Endothelial cell (in vitro differentiated cells): ENCODE data around the gene PPP4C. TPM values are rescaled to one million over a fixed set of nuclear protein-coding genes. Genes with fewer than 3 reads are reported as not detected.
"Not testable (repeated sequence)": the region's sequence is repeated elsewhere in the genome, so short reads cannot be mapped to it uniquely, and the experiment has no call there.

ENCODE experiments used
- DNase-seq: peaks from one replicate; pipeline ENCODE4 v3.0.0; 2021; ENCODE audit warnings: low spot score
- H3K27ac Mint-ChIP-seq: one replicate; pipeline ENCODE4 v1.8.0; 2021; ENCODE audit warnings: mixed read lengths, inconsistent platforms; ENCODE audit not compliant: unreplicated experiment
- H3K27me3 Mint-ChIP-seq: one replicate; pipeline ENCODE4 v1.8.0; 2021; ENCODE audit warnings: mild to moderate bottlenecking, moderate library complexity, mixed read lengths, inconsistent platforms; ENCODE audit not compliant: unreplicated experiment
- H3K36me3 Mint-ChIP-seq: one replicate; pipeline ENCODE4 v1.8.0; 2021; ENCODE audit warnings: mild to moderate bottlenecking, low read depth, mixed read lengths, inconsistent platforms; ENCODE audit not compliant: unreplicated experiment
- H3K4me1 Mint-ChIP-seq: one replicate; pipeline ENCODE4 v1.8.0; 2021; ENCODE audit warnings: mild to moderate bottlenecking, mixed read lengths, inconsistent platforms; ENCODE audit not compliant: unreplicated experiment
- H3K4me3 Mint-ChIP-seq: one replicate; pipeline ENCODE4 v1.8.0; 2021; ENCODE audit warnings: mild to moderate bottlenecking, mixed read lengths, inconsistent platforms; ENCODE audit not compliant: unreplicated experiment
- H3K9me3 Mint-ChIP-seq: one replicate; pipeline ENCODE4 v1.8.0; 2021; ENCODE audit warnings: mixed read lengths, inconsistent platforms; ENCODE audit not compliant: unreplicated experiment
- total RNA-seq: library from RNA; stranded (reverse); fragmentation: NEBNext Ultra II Directional; extraction: Animal tissue kit (Norgen Biotek cat#: 25700); gene quantifications from one replicate; pipeline ENCODE4 v1.2.1, GENCODE V29; 2021; ENCODE audit not compliant: unreplicated experiment
- TF ChIP-seq, protein P1 (sequence below): fragments of 200-600 bp; sonication (generic); IDR thresholded peaks from one replicate; pipeline ENCODE4 v1.5.0; 2021; ENCODE audit warnings: antibody characterized with exemption; ENCODE audit not compliant: unreplicated experiment

PPP4C gene
- total RNA-seq, 1 donor from 2014 or later, result 191 TPM

DNA sequence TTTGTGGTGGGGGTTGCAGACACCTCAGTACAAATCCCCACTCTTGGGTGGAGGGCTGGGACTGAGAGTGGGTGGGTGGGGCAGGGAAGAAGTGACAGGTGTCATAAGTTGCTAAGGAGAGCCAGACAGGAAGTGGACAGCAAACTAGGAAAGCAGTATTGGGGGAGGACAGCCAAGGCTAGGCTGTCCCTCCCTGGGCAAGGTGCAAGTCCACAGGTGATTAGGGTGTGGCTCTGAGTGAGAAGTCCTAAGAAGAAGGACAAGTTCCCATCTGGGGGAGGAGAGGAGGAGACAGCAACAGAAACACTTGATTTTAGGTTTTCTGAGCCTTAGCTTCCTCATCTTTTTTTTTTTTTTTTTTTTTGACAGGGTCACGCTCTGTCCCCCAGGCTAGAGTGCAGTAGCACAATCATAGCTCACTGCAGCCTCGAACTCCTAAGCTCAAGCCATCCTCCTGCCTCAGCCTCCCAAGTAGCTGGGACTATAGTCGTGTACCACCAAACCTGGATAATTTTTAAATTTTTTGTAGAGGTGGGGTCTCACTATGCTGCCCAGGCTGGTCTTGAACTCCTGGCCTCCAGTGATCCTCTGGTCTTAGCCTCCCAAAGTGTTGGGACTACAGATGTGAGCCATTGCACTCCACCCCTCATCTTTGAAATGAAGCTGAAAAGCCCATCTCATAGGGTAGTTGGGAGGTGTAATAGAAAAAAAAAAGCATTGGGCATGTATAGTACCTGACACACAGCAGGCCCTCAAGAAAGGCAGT, 44.7 kb downstream of the PPP4C start:
- H3K27me3 Mint-ChIP-seq, result peaks cover 6% of the 10 kb centered on the region
- TF ChIP-seq, protein P1, sequence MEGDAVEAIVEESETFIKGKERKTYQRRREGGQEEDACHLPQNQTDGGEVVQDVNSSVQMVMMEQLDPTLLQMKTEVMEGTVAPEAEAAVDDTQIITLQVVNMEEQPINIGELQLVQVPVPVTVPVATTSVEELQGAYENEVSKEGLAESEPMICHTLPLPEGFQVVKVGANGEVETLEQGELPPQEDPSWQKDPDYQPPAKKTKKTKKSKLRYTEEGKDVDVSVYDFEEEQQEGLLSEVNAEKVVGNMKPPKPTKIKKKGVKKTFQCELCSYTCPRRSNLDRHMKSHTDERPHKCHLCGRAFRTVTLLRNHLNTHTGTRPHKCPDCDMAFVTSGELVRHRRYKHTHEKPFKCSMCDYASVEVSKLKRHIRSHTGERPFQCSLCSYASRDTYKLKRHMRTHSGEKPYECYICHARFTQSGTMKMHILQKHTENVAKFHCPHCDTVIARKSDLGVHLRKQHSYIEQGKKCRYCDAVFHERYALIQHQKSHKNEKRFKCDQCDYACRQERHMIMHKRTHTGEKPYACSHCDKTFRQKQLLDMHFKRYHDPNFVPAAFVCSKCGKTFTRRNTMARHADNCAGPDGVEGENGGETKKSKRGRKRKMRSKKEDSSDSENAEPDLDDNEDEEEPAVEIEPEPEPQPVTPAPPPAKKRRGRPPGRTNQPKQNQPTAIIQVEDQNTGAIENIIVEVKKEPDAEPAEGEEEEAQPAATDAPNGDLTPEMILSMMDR, result no peak
- H3K9me3 Mint-ChIP-seq, result no peaks in the 10 kb centered on the region
- peaks cover 7% of the 10 kb centered on the region for H3K4me1 Mint-ChIP-seq
- no peak for DNase-seq
- H3K4me3 Mint-ChIP-seq, result no peak overlapping the region
- H3K36me3 Mint-ChIP-seq, result peaks cover 5% of the 10 kb centered on the region
- no peak overlapping the region for H3K27ac Mint-ChIP-seq

- Mint-ChIP-seq H3K27ac (peak overlapping the region; percentile 89), H3K27me3 (peaks cover 6% of the 10 kb centered on the region), H3K4me3 (peak overlapping the region; percentile 96), H3K36me3 (peaks cover 5% of the 10 kb centered on the region), H3K9me3 (no peaks in the 10 kb centered on the region), H3K4me1 (peaks cover 7% of the 10 kb centered on the region)
- DNase-seq, result no peak
- TF ChIP-seq, protein P1, result no peak
Observed at GRCh38 chr16:30121741-30122571, 46.2 kb downstream of the PPP4C start.

GRCh38 chr16:30122604-30123160, 46.9 kb downstream of the PPP4C start:
- H3K9me3 Mint-ChIP-seq, result no peaks in the 10 kb centered on the region
- peaks cover 6% of the 10 kb centered on the region for H3K27me3 Mint-ChIP-seq
- TF ChIP-seq, protein P1, result no peak
- DNase-seq, result no peak
- H3K4me3 Mint-ChIP-seq, result peak overlapping the region; percentile 94
- H3K36me3 Mint-ChIP-seq, result peaks cover 5% of the 10 kb centered on the region
- H3K27ac Mint-ChIP-seq, result peak overlapping the region; percentile 48
- H3K4me1 Mint-ChIP-seq, result peaks cover 7% of the 10 kb centered on the region

DNA sequence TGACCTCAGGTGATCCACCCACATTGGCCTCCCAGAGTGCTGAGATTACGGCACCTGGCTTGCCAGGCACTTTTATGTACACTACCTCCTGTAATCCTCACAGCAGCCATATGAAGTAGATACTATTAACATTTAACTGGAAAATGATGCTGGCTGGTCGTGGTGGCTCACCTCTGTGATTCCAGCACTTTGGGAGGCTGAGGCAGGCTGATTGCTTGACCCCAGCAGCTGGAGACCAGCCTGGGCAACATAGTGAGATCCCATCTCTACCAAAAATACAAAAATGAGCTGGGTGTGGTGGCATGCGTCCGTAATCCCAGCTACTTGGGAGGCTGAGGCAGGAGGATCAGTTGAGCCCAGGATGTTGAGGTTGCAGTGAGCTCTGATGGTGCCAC, 49.2 kb downstream of the PPP4C start:
- Mint-ChIP-seq H3K27ac (no peak overlapping the region), H3K27me3 (peaks cover 5% of the 10 kb centered on the region), H3K4me1 (peaks cover 7% of the 10 kb centered on the region), H3K36me3 (no peaks in the 10 kb centered on the region), H3K4me3 (no peak overlapping the region), H3K9me3 (no peaks in the 10 kb centered on the region)
- TF ChIP-seq, protein P1, result no peak
- no peak for DNase-seq

- not testable (repeated sequence) for H3K4me3 Mint-ChIP-seq
Observed at GRCh38 chr16:30125690-30126089, 49.9 kb downstream of the PPP4C start.

More at GRCh38 chr16:30125690-30126089, 49.9 kb downstream of the PPP4C start:
- H3K27ac Mint-ChIP-seq, DNase-seq, H3K36me3 Mint-ChIP-seq, H3K9me3 Mint-ChIP-seq, H3K27me3 Mint-ChIP-seq, H3K4me1 Mint-ChIP-seq: not testable (repeated sequence)
